GM12891 (cell line): Measurements from ENCODE around the gene TPSB2.
"Not testable (repeated sequence)": the region's sequence is repeated elsewhere in the genome, so short reads cannot be mapped to it uniquely, and the experiment has no call there.

Experiments
- PAX5 ChIP-seq: IDR thresholded peaks from 2 replicates; pipeline ENCODE4 v1.6.1; 2011; ENCODE audit warnings: low read length, moderate library complexity, mild to moderate bottlenecking; ENCODE audit not compliant: insufficient read depth, severe bottlenecking
- POLR2A ChIP-seq: IDR thresholded peaks from 2 replicates; pipeline ENCODE4 v1.6.1; 2011; ENCODE audit warnings: low read depth, low read length, control low read depth
- POLR2AphosphoS5 ChIP-seq: IDR thresholded peaks from 2 replicates; pipeline ENCODE4 v1.6.1; 2011; ENCODE audit warnings: low read depth, low read length, control low read depth

DNA sequence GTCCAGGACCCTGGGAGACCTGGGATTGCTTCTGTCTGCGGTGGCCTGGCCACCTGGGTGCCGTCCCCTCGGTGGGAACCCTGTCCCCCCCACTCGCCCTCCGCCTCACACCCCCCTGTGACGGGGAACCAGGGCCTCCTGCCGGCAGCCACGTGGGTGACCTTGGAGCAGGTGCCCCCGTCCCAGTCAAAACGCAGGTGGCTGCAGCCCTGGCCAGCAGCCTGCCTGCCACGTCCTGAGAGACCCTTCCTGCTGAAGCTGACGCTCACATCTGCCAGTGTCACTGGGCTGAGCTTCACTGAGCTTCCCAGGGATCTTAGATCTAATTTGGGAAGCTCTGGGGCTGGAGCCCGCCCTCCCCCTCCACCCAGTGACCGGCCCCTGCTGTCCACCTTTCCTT, 3.3 kb downstream of the TPSB2 start:
- TF ChIP-seq POLR2A, POLR2AphosphoS5, PAX5: not testable (repeated sequence)
